CD4-positive, alpha-beta T cell treated with Interleukin-21 for 1 hour (primary cell): Measurements from ENCODE around the gene IFFO2.
A peak's percentile ranks its signal among the peaks of the same experiment; 100 is the strongest.

ENCODE experiments used
- DNase-seq: peaks from one replicate; pipeline ENCODE4 v3.0.0-alpha.2; 2020

The IFFO2 gene

DNA sequence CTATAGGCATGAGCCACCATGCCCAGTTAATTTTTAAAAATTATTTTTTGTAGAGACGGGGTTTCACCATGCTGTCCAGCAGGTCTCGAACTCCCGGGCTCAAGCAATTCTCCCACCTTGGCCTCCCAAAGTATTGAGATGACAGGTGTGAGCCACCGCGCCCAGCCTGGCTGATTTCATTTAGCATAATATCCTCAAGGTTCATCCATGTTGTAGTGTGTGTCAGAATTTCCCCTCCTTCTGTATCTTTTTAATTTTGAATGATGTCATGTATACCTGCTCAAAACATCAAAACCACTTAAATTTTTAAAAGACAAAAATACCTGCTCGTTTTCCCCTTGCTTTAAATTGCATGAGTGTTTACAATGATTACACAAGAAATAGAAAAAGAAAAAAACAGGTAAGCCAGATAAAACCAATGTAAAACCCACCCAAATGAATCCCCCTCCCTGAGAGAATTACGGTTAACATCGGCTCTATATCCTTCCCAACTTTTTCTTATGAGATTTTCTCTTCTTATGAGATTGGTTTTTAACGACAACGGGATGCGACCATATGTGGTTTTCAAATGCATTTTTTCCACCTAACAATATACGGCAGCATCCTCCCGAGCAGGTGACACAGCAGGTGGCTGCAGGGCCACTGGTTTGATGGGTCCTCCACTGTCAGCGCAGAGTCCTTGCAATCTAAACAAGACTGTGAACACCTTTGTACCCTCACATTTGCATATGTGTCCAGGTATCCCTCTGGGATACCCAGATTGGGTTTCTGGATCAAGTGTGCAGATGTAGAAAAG is 22.1 kb downstream of the IFFO2 start:
- DNase-seq = peak; percentile 46

DNA sequence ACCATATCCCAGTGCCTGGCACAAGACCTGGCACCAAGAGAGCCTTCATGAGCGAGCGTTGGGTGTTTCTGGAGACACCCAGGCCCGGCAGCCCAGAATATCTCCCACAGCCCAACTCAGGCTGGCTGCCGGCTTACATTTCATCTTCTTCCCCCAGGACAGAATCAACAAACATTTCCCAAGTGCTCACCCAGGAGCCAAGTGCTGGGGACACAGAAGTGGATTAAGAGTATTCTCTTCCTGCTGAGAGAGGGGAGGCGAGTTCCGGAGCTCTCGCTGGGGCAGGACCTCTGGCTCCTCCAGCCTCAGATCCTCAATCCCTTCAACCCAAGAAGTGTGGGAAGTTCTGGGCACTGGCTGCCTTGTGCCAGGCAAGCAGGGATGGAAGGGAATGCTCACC is 23.6 kb downstream of the IFFO2 start:
- no peak for DNase-seq

- DNase-seq = no peak
These were observed 24.1 kb downstream of the IFFO2 start for GRCh38 chr1:18932387-18932786.

- DNase-seq = no peak
These were observed 24.7 kb downstream of the IFFO2 start for GRCh38 chr1:18931730-18932129.

- DNase-seq = no peak
These were observed 26.8 kb downstream of the IFFO2 start for GRCh38 chr1:18929686-18930085.

DNA sequence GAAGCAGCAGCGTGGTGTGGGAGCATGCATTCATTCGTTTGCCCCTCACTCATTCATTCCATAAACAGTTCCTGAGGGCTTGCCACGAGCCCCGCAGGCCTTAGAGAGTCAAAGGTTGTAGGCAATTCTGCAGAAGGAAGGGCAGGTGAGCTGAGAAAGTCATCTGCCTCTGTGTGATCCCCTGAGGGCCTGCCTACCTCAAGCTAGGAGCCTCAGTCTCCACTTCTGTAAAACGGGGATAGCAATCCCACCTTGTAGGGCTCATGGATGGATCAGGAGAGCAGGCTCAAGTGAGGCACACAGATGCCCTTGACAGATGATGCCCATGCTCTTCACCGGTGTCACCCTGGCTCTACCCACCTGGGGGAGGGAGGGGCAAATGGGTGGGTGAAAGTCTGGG is 27.5 kb downstream of the IFFO2 start:
- no peak for DNase-seq

DNA sequence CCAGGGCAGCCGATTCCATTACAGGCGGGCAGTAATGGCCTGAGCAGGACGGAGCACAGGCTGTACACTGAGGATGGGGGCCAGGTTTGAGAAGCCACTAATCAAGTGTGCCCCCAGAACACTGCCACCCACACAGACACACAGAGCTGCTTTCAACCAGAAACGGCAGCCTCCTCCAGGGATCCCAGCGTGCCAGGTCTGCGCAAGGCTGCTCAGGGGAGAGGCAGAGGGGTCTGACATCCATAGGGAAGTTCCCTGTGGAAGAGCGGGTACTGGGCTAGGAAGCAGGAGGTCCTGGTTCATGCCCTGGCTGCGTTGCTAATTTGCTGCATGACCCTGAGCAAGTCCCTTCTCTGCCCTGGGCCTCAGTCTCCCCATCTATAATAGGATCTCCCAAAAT is 28.1 kb downstream of the IFFO2 start:
- DNase-seq = no peak

DNA sequence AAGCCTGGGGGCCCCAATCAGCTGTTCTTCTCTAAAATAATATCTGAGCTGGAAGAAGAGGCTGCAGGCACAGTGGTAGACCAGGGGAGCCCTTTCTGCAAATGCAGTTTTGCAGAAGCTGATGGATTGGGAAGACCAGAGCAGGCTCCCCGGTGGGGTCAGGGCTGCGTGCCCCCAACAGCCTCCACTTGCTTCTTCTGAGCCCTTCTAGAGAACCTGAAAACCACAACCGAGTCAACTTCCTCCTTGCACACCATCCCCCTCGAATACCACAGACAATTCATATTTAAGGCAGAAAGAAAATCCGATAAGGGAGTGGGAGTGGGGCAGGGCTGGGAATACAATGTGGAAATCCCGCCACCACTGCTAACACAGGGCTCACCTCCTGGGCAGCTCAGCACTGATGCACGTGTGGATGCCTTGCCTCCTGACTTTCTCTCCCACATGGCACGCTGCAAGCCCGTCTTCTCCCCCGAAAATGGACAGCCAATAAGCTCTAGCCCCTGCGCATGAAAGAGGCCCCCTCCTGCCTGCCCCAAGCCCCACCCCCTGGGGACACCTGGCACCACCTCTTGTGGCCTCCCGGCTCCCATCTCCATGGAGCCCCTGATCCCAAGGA is 28.7 kb downstream of the IFFO2 start:
- peak; percentile 57 for DNase-seq

GRCh38 chr1:18927082-18927653 is 29.3 kb downstream of the IFFO2 start:
- DNase-seq = peak; percentile 40

DNA sequence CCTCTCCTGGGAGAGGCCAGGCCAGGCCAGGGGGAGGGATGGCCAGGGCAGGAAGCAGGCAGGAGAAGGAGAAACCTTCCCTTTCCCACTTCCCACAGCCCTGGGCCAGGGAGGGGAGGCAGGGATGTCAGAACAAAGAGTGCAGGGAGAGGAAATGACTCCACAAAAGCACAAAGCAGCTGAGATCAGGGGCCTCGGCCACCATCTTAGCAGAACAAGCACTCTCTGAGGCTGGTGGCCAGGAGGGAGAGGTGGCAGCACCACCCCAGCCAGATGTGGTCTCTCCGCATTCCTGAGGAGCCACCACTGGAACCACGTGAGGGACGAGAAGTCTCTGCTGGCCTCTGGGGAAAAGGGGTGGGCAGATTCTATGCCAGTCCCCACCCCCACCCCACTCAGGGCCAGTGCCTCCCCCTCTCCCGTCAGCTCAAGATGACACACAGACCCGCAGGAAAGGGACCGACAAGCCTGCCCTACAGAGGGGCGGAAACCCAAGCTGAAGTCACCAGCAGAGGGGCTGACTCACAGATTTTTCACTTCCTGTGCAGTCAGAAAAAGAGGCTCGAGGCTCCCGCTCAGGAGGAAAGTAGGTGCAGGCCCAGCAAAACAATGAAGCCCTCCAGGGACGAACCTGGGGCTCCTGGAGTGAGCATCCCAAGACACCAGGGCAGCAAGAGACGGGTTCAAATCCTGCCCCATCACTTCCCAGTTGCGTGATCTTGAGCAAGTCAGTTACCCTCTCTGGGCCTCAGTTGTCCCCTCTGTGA is 30.0 kb downstream of the IFFO2 start:
- peak; percentile 88 for DNase-seq

- DNase-seq = no peak
These were observed 31.2 kb downstream of the IFFO2 start for GRCh38 chr1:18925279-18925678.

DNA sequence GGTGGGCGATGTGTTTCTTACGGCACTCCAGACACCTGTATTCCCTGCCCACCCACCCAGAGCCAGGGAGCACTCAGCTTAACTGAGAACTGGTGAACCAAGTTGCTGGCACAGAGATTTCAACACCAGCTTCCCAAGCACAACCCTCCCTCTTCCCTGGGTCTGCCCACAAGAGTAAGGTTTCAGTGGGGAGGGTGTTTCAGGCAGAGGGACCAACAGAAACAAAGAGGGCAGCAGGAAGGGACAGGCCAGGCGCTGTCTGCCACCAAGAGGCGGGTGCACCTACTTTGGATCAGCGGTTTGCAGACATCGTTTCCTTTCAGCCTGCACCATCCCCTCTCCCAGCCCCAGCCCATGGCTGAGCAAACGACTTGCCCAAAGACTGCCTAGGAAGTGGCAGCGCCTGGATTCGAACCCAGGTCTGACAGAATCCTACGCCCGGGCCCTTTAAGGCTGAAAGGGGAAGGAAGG is 32.2 kb downstream of the IFFO2 start:
- no peak for DNase-seq

- DNase-seq = peak; percentile 36
These were observed 32.7 kb downstream of the IFFO2 start for GRCh38 chr1:18923756-18924211.

- no peak for DNase-seq
These were observed 33.4 kb downstream of the IFFO2 start for GRCh38 chr1:18922848-18923755.

- DNase-seq = no peak
These were observed 34.2 kb downstream of the IFFO2 start for GRCh38 chr1:18922319-18922726.

- no peak for DNase-seq
These were observed 34.8 kb downstream of the IFFO2 start for GRCh38 chr1:18921516-18922251.

GRCh38 chr1:18920931-18921330 is 35.5 kb downstream of the IFFO2 start:
- DNase-seq = no peak

DNA sequence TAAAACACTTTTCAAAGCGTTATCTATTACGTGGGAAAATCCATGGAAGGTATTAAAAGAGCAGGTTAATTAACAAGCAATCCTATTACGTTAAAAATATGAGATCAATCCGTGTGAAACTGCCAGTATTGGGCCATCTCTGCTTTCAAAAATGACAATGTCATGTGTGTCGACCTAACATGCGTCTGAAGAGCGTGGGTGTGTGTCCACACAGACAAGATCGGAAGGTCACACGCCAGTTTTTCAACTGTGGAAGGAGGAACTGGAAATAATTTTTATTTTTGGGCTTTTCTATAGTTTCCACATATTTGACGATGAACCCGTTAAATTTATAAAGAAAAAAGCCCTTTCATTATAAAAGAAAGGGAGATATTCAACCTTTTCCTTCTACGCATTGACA is 36.5 kb downstream of the IFFO2 start:
- no peak for DNase-seq

DNA sequence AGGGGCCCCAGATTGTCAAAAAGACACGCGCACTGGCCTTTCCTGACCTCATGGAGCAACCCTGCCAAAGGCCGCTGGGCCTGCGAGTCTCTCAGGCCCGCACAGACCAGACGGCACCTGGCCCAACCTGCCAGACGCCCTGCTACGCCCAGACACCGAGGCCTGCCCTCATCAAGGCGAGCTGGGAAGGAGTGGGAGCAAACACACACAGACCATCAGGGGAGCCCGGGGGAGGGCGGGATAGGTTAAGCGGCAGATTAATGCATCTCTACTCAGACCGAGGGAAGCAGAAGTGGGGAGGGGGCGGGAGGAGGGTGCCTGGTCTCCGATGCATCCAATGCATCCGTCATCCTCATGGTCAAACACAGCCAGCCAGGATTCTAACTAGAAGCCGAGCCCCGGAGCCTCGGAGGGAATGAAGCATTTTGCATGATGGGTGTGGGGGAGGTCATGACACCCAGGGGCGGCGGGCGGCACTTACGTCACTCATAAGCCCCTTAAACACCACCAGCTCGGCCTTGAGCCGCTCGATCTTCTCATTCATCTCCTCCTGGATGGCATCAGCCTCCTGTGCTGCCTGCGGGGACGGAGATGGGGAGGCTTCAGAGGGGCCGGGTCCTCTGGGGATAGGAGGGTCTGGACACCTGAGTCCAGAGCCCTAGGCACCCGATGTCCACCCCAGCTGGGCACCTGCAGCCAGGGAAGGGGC is 37.1 kb downstream of the IFFO2 start:
- DNase-seq = no peak

DNA sequence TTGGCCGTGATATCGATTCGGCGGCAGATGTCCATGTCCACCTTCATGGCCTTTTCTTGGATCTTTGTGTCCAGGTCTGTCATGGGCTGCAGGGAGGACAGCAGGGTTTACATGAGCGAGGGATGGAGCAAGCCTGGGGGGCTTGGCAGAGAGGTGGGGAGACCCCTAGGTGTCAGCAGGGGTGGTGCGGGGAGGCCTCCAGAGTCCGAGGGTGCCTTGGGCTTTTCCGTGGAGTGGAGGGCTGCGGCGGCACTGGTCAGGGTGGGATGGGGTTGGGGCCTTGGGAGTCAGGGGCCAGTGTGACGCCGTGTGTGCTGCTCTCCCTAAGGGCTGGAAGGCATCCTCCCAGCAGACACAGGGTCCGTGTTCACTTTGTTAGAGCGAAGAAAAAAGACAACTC is 38.1 kb downstream of the IFFO2 start:
- no peak for DNase-seq
